ENCODE data around the gene SRGAP2B. TPM values are rescaled to one million over a fixed set of nuclear protein-coding genes. Genes with fewer than 3 reads are reported as not detected.
"Not testable (repeated sequence)": the region's sequence is repeated elsewhere in the genome, so short reads cannot be mapped to it uniquely, and the experiment has no call there.

Gene SRGAP2B
- total RNA-seq, 4 donors from 2014 or later: 13.1 to 27.9 (median 20.2) TPM

DNA sequence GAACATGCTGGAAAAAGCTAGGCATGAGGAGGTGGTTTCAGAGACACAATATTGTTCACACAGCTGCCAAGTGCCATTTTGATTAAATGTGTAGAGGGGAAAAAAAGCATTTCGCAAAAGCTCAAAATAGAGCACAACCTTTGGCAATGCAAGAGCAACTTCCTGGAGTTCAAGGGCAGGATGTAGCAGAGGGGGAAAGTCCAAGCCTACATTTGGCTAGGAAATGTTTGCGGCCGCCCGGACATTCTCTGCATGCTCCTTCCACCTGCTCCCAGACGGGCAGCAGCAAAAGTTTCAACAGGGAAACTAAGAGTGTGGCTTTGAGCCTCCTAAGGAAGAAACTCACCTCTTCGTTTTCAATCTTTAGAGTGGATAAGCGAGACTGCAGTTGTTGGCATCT is 202.1 kb downstream of the SRGAP2B start:
- not testable (repeated sequence) for H3K9me3 ChIP-seq, H3K4me1 ChIP-seq, H3K27me3 ChIP-seq, H3K4me3 ChIP-seq, H3K27ac ChIP-seq, H3K36me3 ChIP-seq
- peak; percentile 38 for ATAC-seq
- no CpG with 5 or more reads among the region's 7 CpGs for WGBS, 2 donors (ENCODE audit: low coverage in 1 of 2)

GRCh38 chr1:144889450-144890115 is 205.5 kb downstream of the SRGAP2B start:
- ATAC-seq, H3K27me3 ChIP-seq, H3K36me3 ChIP-seq, H3K4me1 ChIP-seq, H3K9me3 ChIP-seq, H3K27ac ChIP-seq, H3K4me3 ChIP-seq: not testable (repeated sequence)
- WGBS, 2 donors (ENCODE audit: low coverage in 1 of 2): no CpG with 5 or more reads among the region's 3 CpGs

- H3K27me3 ChIP-seq, H3K36me3 ChIP-seq, ATAC-seq, H3K9me3 ChIP-seq, H3K27ac ChIP-seq: not testable (repeated sequence)
- WGBS, 2 donors (ENCODE audit: low coverage in 1 of 2): 1 to 5% methylated on average over 20 to 33 of the region's 47 CpGs
- peak overlapping the region; percentile 41 to 59 for H3K4me3 ChIP-seq
- H3K4me1 ChIP-seq: peaks cover 0 to 11% (median 0%) of the 10 kb centered on the region in 3 donors
Measured at GRCh38 chr1:144883022-144883421, 212.1 kb downstream of the SRGAP2B start.

DNA sequence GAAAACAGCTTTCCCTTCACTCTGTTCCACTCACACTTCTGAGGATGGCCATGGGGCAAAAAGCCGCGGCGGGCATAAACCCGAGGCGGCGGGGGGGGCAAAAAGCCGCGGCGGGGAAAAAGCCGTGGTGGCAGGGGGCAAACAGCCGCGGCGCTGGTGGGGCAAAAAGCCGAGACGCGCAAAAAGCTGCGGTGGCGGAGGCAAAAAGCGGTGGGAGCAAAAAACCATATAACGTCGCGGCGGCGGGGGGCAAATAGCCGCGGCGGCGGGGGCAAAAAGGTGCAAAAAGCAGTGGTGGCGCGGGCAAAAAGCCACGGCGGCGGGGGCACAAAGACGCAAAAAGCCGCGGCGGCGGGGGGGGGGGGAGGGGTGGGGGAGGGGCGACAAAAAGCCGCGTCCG is 212.8 kb downstream of the SRGAP2B start:
- H3K4me1 ChIP-seq: peaks cover 0 to 11% (median 0%) of the 10 kb centered on the region in 3 donors
- H3K27ac ChIP-seq, H3K4me3 ChIP-seq, H3K27me3 ChIP-seq, ATAC-seq, H3K36me3 ChIP-seq, H3K9me3 ChIP-seq: not testable (repeated sequence)
- 0% methylated on average over 6 of the region's 42 CpGs; no CpG with 5 or more reads in 1 of the 2 donors for WGBS, 2 donors (ENCODE audit: low coverage in 1 of 2)

DNA sequence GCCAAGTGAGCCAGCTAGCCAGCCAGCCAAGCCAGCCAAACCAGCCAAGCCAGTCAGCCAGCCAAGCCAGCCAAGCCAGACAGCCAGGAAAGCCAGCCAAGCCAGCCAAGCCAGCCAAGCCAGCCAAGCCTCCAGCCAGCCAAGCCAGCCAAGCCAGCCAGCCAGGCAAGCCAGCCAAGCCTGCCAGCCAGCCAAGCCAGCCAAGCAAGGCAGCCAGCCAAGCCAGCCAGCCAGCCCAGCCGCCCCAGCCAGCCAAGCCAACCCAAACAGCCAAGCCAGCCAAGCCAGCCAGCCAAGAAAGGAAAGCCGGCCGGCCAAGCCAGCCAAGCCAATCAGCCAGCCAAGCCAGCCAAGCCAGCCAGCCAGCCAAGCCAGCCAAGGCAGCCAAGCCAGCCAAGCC is 236.5 kb downstream of the SRGAP2B start:
- not testable (repeated sequence) for H3K36me3 ChIP-seq, H3K27me3 ChIP-seq, H3K9me3 ChIP-seq, H3K4me1 ChIP-seq, ATAC-seq, H3K4me3 ChIP-seq, H3K27ac ChIP-seq
- WGBS, 2 donors (ENCODE audit: low coverage in 1 of 2): no CpG with 5 or more reads among the region's 3 CpGs

Small RNA genes within 50 kb of the gene (small RNA-seq; reads per million reads assigned to genes)
- gene AC242498.1: 0 reads per million in 4 donors

Other genes with a start within 250 kb of the SRGAP2B start
- under 1 TPM in 2 of 4 donors, not detected in 2; 0.15 to 0.40 TPM for gene FAM72D, start 646 bp upstream of the SRGAP2B start, total RNA-seq
- gene PPIAL4D, start 146.8 kb upstream of the SRGAP2B start, total RNA-seq: not detected